ENCODE results near the gene ME3.

ME3 gene

GRCh38 chr11:86482692-86483091 lies 189.7 kb downstream of the ME3 start:
- no peak for DNase-seq

- no peak for DNase-seq
Observed at GRCh38 chr11:86481399-86481798, 191.0 kb downstream of the ME3 start.

DNA sequence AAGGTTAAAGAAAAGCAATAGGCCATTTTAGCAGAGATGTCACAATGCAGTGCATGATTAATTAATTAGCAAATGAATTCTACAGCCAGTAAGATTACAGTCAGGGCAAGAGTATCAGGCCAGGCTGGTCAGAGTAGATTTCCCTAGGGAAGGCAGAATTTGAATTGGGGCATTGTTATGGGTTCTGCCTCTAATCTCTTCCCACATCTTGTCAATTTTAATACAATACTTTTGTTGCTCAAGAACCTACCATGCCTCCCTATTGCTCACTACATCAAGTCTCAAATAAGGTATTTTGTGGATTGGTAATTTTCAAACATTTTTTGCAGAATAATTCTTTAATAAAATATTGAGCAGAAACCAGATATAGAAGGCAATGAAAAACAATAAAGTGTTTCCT lies 194.1 kb downstream of the ME3 start:
- no peak for DNase-seq

GRCh38 chr11:86477495-86478155 lies 194.8 kb downstream of the ME3 start:
- DNase-seq, result no peak

DNA sequence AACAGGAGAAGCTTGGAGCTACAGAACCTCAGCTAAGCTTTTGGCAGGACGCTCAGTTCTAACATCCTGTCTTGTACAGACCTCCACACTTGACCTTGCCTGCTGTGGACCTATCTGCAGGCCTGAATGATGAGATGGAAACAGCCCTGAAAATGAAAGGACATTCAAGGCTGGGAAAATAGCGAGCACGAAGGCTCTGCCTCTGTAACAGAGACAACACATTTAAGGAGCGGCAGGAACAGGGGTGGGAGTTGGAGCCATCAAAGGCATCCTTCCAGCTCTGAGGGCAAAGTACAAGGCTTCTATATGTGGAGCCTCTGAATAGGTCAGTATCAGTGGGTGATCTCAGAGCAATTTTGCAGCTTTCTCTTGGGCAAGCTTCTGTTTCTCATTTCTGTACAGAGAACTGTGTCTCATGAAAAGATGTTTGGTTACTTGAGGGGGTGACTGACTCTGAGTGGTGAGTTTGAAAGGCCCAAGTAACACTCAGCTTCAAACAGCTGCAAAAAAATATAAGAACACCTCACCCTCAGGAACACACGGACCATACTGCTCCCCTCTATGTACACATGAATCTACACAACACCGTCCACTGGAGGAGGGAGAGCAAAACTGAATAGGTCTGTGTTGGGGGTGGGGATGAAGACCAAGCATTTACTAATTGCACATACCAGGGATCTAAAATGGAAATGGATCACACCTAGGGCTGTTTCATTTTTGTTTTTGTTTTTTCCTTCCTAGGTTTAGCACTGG lies 196.1 kb downstream of the ME3 start:
- no peak for DNase-seq

DNA sequence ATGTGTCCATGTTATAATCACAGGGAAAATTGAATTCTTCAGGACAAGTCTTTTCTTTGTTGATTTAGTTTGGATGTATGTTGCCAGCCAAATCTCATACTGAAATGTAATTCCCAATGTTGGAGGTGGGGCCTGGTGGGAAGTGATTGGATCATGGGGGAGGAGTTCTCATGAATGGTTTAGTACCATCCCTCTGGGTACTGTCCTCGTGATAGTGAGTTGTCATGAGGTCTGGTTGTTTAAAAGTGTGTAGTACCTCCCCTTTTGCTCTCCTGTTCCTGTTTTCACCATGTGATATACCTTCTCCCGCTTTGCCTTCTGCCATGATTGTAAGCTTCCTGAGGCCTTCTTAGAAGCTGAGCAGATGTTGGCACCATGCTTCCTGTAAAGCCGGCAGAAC lies 197.4 kb downstream of the ME3 start:
- DNase-seq, result no peak

DNA sequence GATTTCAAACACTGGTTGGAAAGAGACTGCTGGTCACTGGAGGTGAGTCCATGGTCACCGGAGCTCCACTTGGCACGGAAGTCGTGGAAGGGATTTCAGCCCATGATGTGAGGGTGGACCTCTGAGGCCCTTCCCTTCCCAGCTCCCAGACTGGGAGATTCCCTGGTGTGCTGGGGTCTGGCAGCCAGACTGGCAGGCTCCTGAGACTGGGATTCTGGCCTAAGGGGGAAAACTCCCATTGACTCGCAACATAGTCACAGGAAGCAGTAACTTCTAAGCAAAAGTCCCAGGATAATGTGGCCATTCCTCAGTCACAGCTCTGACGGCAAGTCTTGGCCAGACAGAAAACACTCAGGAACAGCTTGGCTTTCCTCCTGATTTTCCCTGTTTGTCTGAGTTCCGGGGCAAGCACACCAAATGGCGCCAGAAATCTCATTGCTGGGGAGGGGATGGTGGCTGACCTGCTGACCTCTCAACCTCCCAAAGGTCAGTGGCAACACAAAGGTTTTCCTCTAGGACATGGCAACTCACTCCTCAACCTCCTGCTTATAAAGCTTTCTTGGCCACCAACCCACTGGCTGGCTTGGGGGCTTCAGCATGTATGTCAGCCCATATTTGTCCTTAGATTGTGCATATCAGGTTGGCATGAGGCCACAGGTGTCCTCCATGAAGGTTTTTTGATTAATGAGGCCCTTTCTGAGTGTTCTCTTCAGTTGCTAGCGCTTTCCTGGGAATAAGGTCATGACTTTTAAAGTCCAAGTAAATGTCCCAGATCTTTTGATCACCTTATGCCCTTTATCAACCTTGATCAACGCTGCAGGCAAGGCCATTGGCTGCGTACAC lies 198.2 kb downstream of the ME3 start:
- DNase-seq, result no peak

DNA sequence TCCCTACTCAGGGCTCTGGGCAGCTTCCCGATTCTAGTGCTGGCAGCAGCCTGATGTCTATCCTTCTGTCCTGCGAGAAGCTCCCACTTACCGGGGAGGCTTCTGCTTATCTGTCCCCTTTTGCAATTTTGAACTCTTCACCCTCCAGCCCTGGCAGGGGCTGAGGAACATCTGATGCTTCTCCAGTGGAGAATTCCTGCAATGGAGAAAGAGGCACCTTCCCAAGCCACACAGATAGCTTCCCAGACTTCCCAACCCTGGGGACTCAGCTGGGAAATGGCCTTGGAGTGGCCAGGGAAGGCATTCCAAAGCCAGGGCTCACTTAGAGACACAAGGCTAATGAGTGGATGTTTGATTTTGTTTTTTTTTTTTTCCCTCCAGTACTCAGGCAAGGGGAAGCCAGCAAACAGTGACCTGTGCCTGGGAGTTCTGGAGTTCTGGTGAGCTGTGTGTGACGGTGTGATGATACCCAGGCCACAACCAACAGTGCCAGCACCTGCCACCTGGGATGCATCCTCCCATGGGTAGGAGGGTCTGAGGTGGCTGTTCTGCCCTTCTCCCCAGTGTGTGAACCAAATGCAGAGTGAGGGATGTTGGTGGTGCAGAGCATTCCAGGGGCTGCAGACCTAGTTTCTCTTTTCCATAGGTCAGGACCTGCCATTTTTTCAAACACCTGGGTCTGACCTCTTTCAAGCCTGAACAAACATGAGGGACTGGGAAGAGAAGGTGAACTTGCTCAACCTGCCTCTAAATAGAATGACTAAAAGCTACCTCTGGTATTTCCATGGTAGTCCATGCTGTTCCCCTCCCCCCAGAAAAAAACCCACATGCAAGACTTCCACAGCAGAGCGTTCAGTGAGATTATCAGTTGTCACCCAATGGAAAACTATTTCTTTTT lies 202.7 kb downstream of the ME3 start:
- no peak for DNase-seq

DNA sequence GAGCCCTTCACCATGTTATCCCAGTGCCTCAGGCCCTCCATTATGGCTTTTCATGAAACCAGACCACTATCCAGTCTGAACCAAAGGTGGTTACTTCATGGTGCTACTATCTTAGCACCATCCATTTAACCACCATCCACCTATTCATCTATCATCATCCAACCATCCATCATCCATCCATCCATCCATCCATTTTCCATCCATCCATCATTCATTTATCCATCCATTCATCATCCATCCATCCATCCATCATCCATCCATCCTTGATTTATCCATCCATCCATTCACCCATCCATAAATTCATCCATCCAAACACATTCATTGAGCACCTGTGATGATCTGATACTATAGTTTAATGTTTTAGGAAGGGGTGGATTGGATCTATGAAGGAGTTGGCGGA lies 204.2 kb downstream of the ME3 start:
- DNase-seq, result no peak

DNA sequence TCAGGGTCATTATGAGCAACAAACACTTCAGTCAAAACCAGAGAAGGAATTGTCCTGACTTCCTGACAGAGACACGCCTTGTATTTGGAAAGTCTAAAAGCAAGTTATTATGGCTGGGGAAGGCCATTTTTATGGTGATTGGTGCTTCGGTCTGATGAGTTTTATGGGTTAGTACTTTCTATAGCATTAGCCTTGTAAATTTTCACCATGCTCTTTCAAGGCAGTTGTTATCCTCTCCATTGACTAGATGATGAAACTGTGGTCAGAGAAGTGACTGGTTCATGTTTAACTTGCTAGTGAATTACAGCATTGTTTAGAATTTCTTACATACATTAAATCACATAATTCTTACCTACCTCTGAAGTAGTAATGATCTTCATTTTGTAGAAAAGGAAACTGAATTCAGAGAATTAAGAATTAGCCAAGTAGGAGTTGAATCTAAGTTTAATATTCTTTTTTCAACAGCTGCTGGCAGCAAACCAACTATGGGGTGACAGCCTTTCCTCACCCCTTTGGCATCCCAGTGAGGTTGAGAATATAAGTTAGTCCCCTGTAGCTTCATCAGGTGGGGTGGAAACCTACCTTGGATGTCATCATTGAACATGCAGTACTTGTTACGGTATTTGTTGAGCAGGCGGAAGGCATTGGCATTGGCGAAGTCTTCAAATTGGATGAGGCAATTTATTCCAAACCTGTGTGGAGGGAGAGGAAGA lies 207.8 kb downstream of the ME3 start:
- no peak for DNase-seq

- no peak for DNase-seq
Observed at GRCh38 chr11:86463955-86464354, 208.5 kb downstream of the ME3 start.

GRCh38 chr11:86463120-86463519 lies 209.3 kb downstream of the ME3 start:
- DNase-seq, result no peak

DNA sequence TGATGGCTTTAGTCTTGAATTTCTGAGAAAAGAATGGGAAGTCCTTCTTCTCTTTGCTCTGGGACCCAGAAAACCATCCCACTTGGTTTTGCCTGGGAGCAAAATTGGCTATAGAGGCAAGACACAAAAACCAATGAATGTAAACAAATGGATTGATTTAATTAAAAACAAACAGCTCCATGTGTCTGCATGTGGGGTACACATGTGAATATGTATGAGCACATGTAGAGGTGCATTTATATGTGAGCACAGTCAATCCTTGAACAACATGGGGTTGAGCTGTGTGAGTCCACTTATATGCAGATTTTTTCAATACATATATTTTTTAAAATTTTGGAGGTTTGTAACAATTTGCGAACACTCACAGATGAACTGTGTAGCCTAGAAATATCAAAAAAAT lies 210.5 kb downstream of the ME3 start:
- no peak for DNase-seq

DNA sequence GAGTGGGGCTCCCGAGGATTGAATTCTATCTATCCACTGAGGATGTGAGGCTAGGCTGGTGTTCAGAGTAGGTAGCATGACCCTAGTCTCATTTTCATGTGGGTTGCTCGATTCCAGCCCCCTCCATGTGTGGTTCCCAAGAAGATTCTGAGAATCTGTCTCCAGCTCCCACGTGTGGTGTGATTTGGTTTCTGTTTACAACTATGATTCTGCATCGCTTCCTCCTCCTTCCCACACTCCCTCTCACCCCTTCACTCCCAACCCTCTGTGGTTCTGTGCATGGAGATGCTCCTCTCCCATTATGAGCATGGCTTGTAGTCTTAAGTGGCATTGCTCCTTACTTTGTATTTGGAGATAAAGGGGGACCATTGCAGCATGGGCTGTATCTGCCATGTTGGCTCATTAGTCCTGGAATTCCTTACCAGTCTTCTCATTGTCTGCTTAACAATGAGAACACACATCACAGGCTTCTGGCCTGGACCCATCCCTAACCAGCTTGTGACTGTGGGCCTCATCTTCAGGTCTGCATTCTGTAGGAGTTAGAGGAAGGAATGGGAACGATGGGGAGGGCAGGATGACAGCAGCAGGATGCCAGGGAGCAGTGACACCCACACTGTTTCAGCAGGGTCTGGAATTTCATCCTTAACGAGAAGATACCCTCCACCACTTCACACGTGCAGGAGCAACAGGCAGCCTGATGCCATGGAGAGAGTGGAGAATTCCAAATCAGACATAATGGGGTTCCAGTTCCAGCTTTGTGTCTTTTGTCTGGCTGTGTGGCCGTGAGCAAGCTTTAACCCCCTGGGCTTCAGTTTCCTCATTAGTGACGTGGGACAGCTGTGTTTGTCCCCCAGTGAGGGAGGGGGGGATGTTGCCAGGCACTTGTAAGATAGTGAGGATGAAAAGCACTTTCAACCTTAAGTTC lies 211.7 kb downstream of the ME3 start:
- no peak for DNase-seq

GRCh38 chr11:86459682-86460460 lies 212.5 kb downstream of the ME3 start:
- DNase-seq, result peak; percentile 63

- no peak for DNase-seq
Observed at GRCh38 chr11:86459002-86459385, 213.4 kb downstream of the ME3 start.

- no peak for DNase-seq
Observed at GRCh38 chr11:86458294-86459001, 214.0 kb downstream of the ME3 start.

DNA sequence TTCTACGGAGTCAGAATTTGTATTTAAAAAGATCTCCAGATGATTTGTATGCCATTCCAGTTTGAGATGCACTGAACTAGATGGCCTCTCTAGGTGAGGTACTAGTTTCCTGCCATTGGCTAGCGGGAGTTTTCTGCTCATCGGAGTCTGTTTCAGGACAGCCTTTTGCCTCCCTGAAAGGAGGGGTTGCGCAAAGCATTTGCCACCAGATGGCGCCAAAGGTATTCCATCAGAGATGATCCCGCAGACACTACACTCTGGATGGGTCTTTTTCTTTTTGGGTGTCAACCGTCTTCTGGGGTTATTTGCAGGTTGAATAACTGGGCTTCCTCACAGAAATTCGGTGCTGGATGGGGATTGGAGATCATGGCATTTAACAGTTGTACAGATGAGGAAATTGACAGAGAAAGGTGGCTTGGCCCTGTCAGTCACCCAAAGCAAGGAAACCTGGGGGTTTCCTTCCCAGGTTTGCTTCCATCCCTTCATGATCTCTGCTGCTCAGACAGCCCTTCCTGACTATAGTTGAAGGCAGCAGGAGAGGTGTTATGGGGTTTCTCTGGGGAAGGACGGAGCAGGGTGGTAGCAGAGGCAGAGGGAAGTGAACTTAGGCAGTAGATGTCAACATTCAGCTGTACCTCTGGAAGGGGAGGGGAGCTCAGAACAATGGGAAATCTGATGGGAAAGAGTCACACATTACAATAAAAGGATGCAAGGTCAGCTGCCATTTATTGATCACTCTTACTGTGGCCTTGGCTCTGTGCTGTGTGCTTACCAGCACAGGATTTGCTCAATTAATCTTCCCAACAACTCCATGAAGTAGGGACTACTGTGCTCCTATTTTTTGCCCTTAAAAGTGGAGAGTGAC lies 216.1 kb downstream of the ME3 start:
- DNase-seq, result peak; percentile 90
